Measurements from ENCODE around the gene LOXL4.

The LOXL4 gene

DNA sequence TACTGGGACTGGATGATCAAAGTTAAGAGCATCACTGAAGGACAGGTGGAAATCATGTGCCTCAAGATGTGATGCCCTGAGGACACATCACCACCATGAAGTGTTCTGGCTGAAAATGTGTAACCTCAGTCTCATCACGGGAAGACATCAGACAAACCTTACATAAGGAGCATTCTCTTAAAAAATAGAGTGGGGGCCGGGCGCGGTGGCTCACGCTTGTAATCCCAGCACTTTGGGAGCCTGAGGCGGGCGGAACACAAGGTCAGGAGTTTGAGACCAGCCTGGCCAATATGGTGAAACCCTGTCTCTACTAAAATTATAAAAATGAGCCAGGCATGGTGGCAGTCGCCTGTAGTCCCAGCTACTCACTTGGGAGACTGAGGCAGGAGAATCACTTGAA, 65.6 kb downstream of the LOXL4 start:
- no peak for FAIRE-seq
- no peak for DNase-seq (ENCODE audit: insufficient read length, low spot score)

DNA sequence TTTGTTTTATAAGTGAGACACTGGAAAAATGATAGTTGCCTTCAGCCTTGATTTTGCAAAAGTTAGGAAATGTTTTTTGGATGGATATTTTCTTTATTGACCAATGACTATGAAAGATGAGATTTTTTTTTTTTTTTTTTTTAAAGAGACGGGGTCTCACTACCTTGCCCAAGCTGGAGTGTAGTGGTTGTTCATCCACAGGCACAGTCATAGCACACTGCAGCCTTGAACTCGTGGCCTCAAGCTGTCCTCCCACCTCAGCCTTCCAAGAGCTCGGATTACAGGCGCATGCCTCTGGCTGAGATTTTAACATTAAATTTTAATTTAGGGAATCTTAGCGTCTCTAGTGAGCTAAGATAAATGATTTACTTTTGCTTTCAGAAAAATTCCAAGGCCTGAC, 66.2 kb downstream of the LOXL4 start:
- DNase-seq (ENCODE audit: insufficient read length, low spot score) (no peak), FAIRE-seq (no peak)

Measured in HTR-8/SVneo (cell line).